Activated CD8-positive, alpha-beta memory T cell treated with anti-CD3 and anti-CD28 coated beads, Interleukin-2, amount 10 ng/mL, durations not matched to agents 7 days and 5 days (primary cell): ENCODE measurements around the gene RASGEF1B. TPM values are rescaled to one million over a fixed set of nuclear protein-coding genes. Genes with fewer than 3 reads are reported as not detected.

Source experiments
- ATAC-seq: fragments of 150-1000 bp; cut with Tn5 transposase; one replicate; pipeline ENCODE4 v1.10.0; 2021; ENCODE audit warnings: moderate library complexity
- CTCF ChIA-PET: fragments of 350-600 bp; sonication (Branson Sonifier 250); formaldehyde crosslinking; loops from one replicate; lab custom pipeline; 2021; ENCODE audit warnings: antibody characterized with exemption; lab: Charles Lee
- DNase-seq: peaks from one replicate; pipeline ENCODE4 v3.0.0-alpha.2; 2020
- H3K27ac Mint-ChIP-seq: one replicate; pipeline ENCODE4 v1.8.0; 2021; ENCODE audit warnings: mild to moderate bottlenecking, mixed read lengths
- H3K27me3 Mint-ChIP-seq: one replicate; pipeline ENCODE4 v1.8.0; 2021; ENCODE audit warnings: mixed read lengths
- H3K36me3 Mint-ChIP-seq: one replicate; pipeline ENCODE4 v1.8.0; 2021; ENCODE audit warnings: mild to moderate bottlenecking, mixed read lengths
- H3K4me1 Mint-ChIP-seq: one replicate; pipeline ENCODE4 v1.8.0; 2021; ENCODE audit warnings: mixed read lengths
- H3K4me3 Mint-ChIP-seq: one replicate; pipeline ENCODE4 v1.8.0; 2021; ENCODE audit warnings: mild to moderate bottlenecking, moderate library complexity, mixed read lengths
- H3K9me3 Mint-ChIP-seq: one replicate; pipeline ENCODE4 v1.8.0; 2022; ENCODE audit warnings: low read depth, mixed read lengths
- total RNA-seq, 2 experiments: library from RNA; stranded (reverse); gene quantifications; one replicate each; pipeline ENCODE4 v1.2.3, GENCODE V29; 2021

RASGEF1B gene
- total RNA-seq, 2 experiments from 2014 or later, result 3.5 to 4.5 TPM

- ATAC-seq, result no peak
- Mint-ChIP-seq H3K9me3 (no peaks in the 10 kb centered on the region), H3K36me3 (peaks cover 6% of the 10 kb centered on the region)
Observed at GRCh38 chr4:81429607-81430006, 42.1 kb downstream of the RASGEF1B start.

GRCh38 chr4:81429031-81429430 is 42.7 kb downstream of the RASGEF1B start:
- CTCF ChIA-PET, result no interaction called here

More at GRCh38 chr4:81429607-81430006, 42.1 kb downstream of the RASGEF1B start:
- Mint-ChIP-seq H3K27me3 (no peaks in the 10 kb centered on the region), H3K27ac (no peak overlapping the region), H3K4me3 (no peak overlapping the region), H3K4me1 (peaks cover 2% of the 10 kb centered on the region)
- no peak for DNase-seq
- CTCF ChIA-PET, result no interaction called here

GRCh38 chr4:81428002-81428401 is 43.7 kb downstream of the RASGEF1B start:
- Mint-ChIP-seq H3K27me3 (no peaks in the 10 kb centered on the region), H3K36me3 (peaks cover 6% of the 10 kb centered on the region), H3K27ac (no peak overlapping the region), H3K9me3 (no peaks in the 10 kb centered on the region), H3K4me3 (no peak overlapping the region), H3K4me1 (peaks cover 2% of the 10 kb centered on the region)
- CTCF ChIA-PET, result interaction anchor here (0.8 to 1.6 kb wide), 2 partner anchors 9 to 19 kb away, joined by 3 read pairs; no protein-coding TSS in a partner anchor
- ATAC-seq, result no peak
- DNase-seq, result no peak

More at GRCh38 chr4:81429031-81429430, 42.7 kb downstream of the RASGEF1B start:
- H3K4me3 Mint-ChIP-seq, result no peak overlapping the region
- H3K27ac Mint-ChIP-seq, result no peak overlapping the region
- H3K4me1 Mint-ChIP-seq, result peaks cover 2% of the 10 kb centered on the region
- H3K36me3 Mint-ChIP-seq, result peaks cover 6% of the 10 kb centered on the region
- no peaks in the 10 kb centered on the region for H3K9me3 Mint-ChIP-seq
- ATAC-seq (no peak), DNase-seq (no peak)
- H3K27me3 Mint-ChIP-seq, result no peaks in the 10 kb centered on the region

GRCh38 chr4:81427344-81427821 is 44.3 kb downstream of the RASGEF1B start:
- CTCF ChIA-PET, result interaction anchor here (0.8 to 1.6 kb wide), 3 partner anchors 10 to 18 kb away, joined by 3 read pairs; no protein-coding TSS in a partner anchor
- ATAC-seq (no peak), DNase-seq (no peak)
- H3K27ac Mint-ChIP-seq, result no peak overlapping the region
- H3K27me3 Mint-ChIP-seq, result no peaks in the 10 kb centered on the region
- no peak overlapping the region for H3K4me3 Mint-ChIP-seq
- no peaks in the 10 kb centered on the region for H3K9me3 Mint-ChIP-seq
- peaks cover 6% of the 10 kb centered on the region for H3K36me3 Mint-ChIP-seq
- H3K4me1 Mint-ChIP-seq, result peaks cover 2% of the 10 kb centered on the region

GRCh38 chr4:81426770-81427289 is 44.9 kb downstream of the RASGEF1B start:
- Mint-ChIP-seq H3K4me3 (no peak overlapping the region), H3K27me3 (no peaks in the 10 kb centered on the region), H3K27ac (no peak overlapping the region), H3K4me1 (peaks cover 4% of the 10 kb centered on the region), H3K9me3 (no peaks in the 10 kb centered on the region), H3K36me3 (peaks cover 6% of the 10 kb centered on the region)
- CTCF ChIA-PET, result interaction anchor here (0.9 to 1.6 kb wide), 2 partner anchors 16 to 18 kb away, joined by 3 read pairs; no protein-coding TSS in a partner anchor
- ATAC-seq (no peak), DNase-seq (no peak)

- Mint-ChIP-seq H3K27me3 (no peaks in the 10 kb centered on the region), H3K27ac (no peak overlapping the region), H3K4me3 (no peak overlapping the region), H3K36me3 (peaks cover 6% of the 10 kb centered on the region), H3K9me3 (no peaks in the 10 kb centered on the region), H3K4me1 (peaks cover 5% of the 10 kb centered on the region)
- no peak for ATAC-seq
- CTCF ChIA-PET, result interaction anchor here (0.8 kb wide), 1 partner anchor 420 kb away, joined by 3 read pairs; no protein-coding TSS in a partner anchor
- no peak for DNase-seq
Observed at GRCh38 chr4:81424816-81425755, 46.6 kb downstream of the RASGEF1B start.

GRCh38 chr4:81424336-81424735 is 47.4 kb downstream of the RASGEF1B start:
- CTCF ChIA-PET, result no interaction called here
- Mint-ChIP-seq H3K4me3 (no peak overlapping the region), H3K9me3 (no peaks in the 10 kb centered on the region), H3K4me1 (peaks cover 5% of the 10 kb centered on the region), H3K27me3 (no peaks in the 10 kb centered on the region), H3K27ac (no peak overlapping the region), H3K36me3 (peaks cover 3% of the 10 kb centered on the region)
- no peak for ATAC-seq
- no peak for DNase-seq

GRCh38 chr4:81422595-81422994 is 49.1 kb downstream of the RASGEF1B start:
- H3K27me3 Mint-ChIP-seq, result no peaks in the 10 kb centered on the region
- no peak for ATAC-seq
- CTCF ChIA-PET, result no interaction called here

GRCh38 chr4:81421346-81422218 is 50.1 kb downstream of the RASGEF1B start:
- Mint-ChIP-seq H3K27ac (no peak overlapping the region), H3K36me3 (no peaks in the 10 kb centered on the region), H3K4me3 (no peak overlapping the region), H3K4me1 (peaks cover 5% of the 10 kb centered on the region), H3K27me3 (no peaks in the 10 kb centered on the region), H3K9me3 (no peaks in the 10 kb centered on the region)
- CTCF ChIA-PET, result no interaction called here
- no peak for DNase-seq
- ATAC-seq, result no peak

More at GRCh38 chr4:81422595-81422994, 49.1 kb downstream of the RASGEF1B start:
- H3K4me3 Mint-ChIP-seq, result no peak overlapping the region
- H3K9me3 Mint-ChIP-seq, result no peaks in the 10 kb centered on the region
- H3K27ac Mint-ChIP-seq, result no peak overlapping the region
- no peak for DNase-seq
- peaks cover 5% of the 10 kb centered on the region for H3K4me1 Mint-ChIP-seq
- H3K36me3 Mint-ChIP-seq, result no peaks in the 10 kb centered on the region

- Mint-ChIP-seq H3K4me3 (no peak overlapping the region), H3K4me1 (peaks cover 5% of the 10 kb centered on the region), H3K9me3 (no peaks in the 10 kb centered on the region), H3K27ac (no peak overlapping the region), H3K36me3 (no peaks in the 10 kb centered on the region), H3K27me3 (no peaks in the 10 kb centered on the region)
- DNase-seq (no peak), ATAC-seq (no peak)
- CTCF ChIA-PET, result no interaction called here
Observed at GRCh38 chr4:81418572-81418971, 53.1 kb downstream of the RASGEF1B start.

- CTCF ChIA-PET, result interaction anchor here (1.5 kb wide), 1 partner anchor 54 kb away, joined by 4 read pairs; no protein-coding TSS in a partner anchor
- no peaks in the 10 kb centered on the region for H3K36me3 Mint-ChIP-seq
- DNase-seq (no peak), ATAC-seq (no peak)
- H3K4me1 Mint-ChIP-seq, result no peaks in the 10 kb centered on the region
- H3K4me3 Mint-ChIP-seq, result no peak overlapping the region
- no peaks in the 10 kb centered on the region for H3K9me3 Mint-ChIP-seq
- no peaks in the 10 kb centered on the region for H3K27me3 Mint-ChIP-seq
- H3K27ac Mint-ChIP-seq, result no peak overlapping the region
Observed at GRCh38 chr4:81412946-81413495, 58.7 kb downstream of the RASGEF1B start.

- no peak overlapping the region for H3K4me3 Mint-ChIP-seq
- DNase-seq (no peak), ATAC-seq (no peak)
- CTCF ChIA-PET, result no interaction called here
- no peaks in the 10 kb centered on the region for H3K27me3 Mint-ChIP-seq
- H3K27ac Mint-ChIP-seq, result no peak overlapping the region
- no peaks in the 10 kb centered on the region for H3K9me3 Mint-ChIP-seq
- H3K36me3 Mint-ChIP-seq, result no peaks in the 10 kb centered on the region
- H3K4me1 Mint-ChIP-seq, result peaks cover 2% of the 10 kb centered on the region
Observed at GRCh38 chr4:81410680-81411079, 61.0 kb downstream of the RASGEF1B start.
